ENCODE data around the gene TBC1D22A. TPM values are rescaled to one million over a fixed set of nuclear protein-coding genes. Genes with fewer than 3 reads are reported as not detected.
"Not testable (repeated sequence)": the region's sequence is repeated elsewhere in the genome, so short reads cannot be mapped to it uniquely, and the experiment has no call there.

TBC1D22A gene
- total and polyA plus RNA-seq, 2 experiments from 2014 or later: 15.3 to 19.8 TPM

- Histone ChIP-seq H4K20me1 (ENCODE audit: insufficient read depth, poor library complexity, severe bottlenecking) (peaks cover 90% of the 10 kb centered on the region), H3K27ac (peak overlapping the region; percentile 48), H3K4me3 (no peak overlapping the region), H3K9me3 (ENCODE audit: low read depth) (no peaks in the 10 kb centered on the region), H3K4me2 (peak overlapping the region; percentile 54), H3K79me2 (peaks cover 95% of the 10 kb centered on the region), H3K4me1 (ENCODE audit: insufficient read depth) (peaks cover 59% of the 10 kb centered on the region), H2AFZ (no peak overlapping the region), H3K9me2 (replicated peaks; ENCODE audit: insufficient read depth) (no peaks in the 10 kb centered on the region), H3K36me3 (replicated peaks; ENCODE audit: insufficient read depth, low read depth) (no peaks in the 10 kb centered on the region), H3K27me3 (no peaks in the 10 kb centered on the region)
- TF ChIP-seq EZH2phosphoT487 (IDR thresholded peaks at IDR 0.05; ENCODE audit: low read depth, severe bottlenecking, unreplicated experiment): no peak
- TF ChIP-seq, protein P1, sequence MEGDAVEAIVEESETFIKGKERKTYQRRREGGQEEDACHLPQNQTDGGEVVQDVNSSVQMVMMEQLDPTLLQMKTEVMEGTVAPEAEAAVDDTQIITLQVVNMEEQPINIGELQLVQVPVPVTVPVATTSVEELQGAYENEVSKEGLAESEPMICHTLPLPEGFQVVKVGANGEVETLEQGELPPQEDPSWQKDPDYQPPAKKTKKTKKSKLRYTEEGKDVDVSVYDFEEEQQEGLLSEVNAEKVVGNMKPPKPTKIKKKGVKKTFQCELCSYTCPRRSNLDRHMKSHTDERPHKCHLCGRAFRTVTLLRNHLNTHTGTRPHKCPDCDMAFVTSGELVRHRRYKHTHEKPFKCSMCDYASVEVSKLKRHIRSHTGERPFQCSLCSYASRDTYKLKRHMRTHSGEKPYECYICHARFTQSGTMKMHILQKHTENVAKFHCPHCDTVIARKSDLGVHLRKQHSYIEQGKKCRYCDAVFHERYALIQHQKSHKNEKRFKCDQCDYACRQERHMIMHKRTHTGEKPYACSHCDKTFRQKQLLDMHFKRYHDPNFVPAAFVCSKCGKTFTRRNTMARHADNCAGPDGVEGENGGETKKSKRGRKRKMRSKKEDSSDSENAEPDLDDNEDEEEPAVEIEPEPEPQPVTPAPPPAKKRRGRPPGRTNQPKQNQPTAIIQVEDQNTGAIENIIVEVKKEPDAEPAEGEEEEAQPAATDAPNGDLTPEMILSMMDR (IDR thresholded peaks at IDR 0.05; ENCODE audit: poor library complexity): no peak
- no peak for TF ChIP-seq EZH2 (IDR thresholded peaks at IDR 0.05; ENCODE audit: borderline replicate concordance)
- WGBS (ENCODE audit: low lambda C conversion rate, missing lambda C conversion rate): 93% methylated on average over 14 of the region's 14 CpGs
- DNase-seq (ENCODE audit: low spot score): no peak
Measured at GRCh38 chr22:46732041-46732379, 30.4 kb upstream of the TBC1D22A start.

GRCh38 chr22:46732513-46732912, 29.9 kb upstream of the TBC1D22A start:
- peaks cover 57% of the 10 kb centered on the region for H3K4me1 ChIP-seq (ENCODE audit: insufficient read depth)
- H3K27ac ChIP-seq: no peak overlapping the region
- 90% methylated on average over 7 of the region's 7 CpGs for WGBS (ENCODE audit: low lambda C conversion rate, missing lambda C conversion rate)
- no peaks in the 10 kb centered on the region for H3K9me3 ChIP-seq (ENCODE audit: low read depth)
- no peak for TF ChIP-seq EZH2phosphoT487 (IDR thresholded peaks at IDR 0.05; ENCODE audit: low read depth, severe bottlenecking, unreplicated experiment)
- no peak for TF ChIP-seq EZH2 (IDR thresholded peaks at IDR 0.05; ENCODE audit: borderline replicate concordance)
- TF ChIP-seq, protein P1 (IDR thresholded peaks at IDR 0.05; ENCODE audit: poor library complexity): no peak
- H2AFZ ChIP-seq: no peak overlapping the region
- peaks cover 95% of the 10 kb centered on the region for H3K79me2 ChIP-seq
- H3K9me2 ChIP-seq (replicated peaks; ENCODE audit: insufficient read depth): no peaks in the 10 kb centered on the region
- no peak for DNase-seq (ENCODE audit: low spot score)
- no peaks in the 10 kb centered on the region for H3K27me3 ChIP-seq
- H3K4me3 ChIP-seq: no peak overlapping the region
- no peak overlapping the region for H3K4me2 ChIP-seq
- no peaks in the 10 kb centered on the region for H3K36me3 ChIP-seq (replicated peaks; ENCODE audit: insufficient read depth, low read depth)
- H4K20me1 ChIP-seq (ENCODE audit: insufficient read depth, poor library complexity, severe bottlenecking): peaks cover 90% of the 10 kb centered on the region

GRCh38 chr22:46734213-46734722, 28.2 kb upstream of the TBC1D22A start:
- not testable (repeated sequence) for DNase-seq (ENCODE audit: low spot score); H3K27me3 ChIP-seq; H3K9me2 ChIP-seq (replicated peaks; ENCODE audit: insufficient read depth); H2AFZ ChIP-seq; H3K4me3 ChIP-seq; H3K36me3 ChIP-seq (replicated peaks; ENCODE audit: insufficient read depth, low read depth); H3K9me3 ChIP-seq (ENCODE audit: low read depth)
- H3K4me2 ChIP-seq: peak overlapping the region; percentile 92
- peaks cover 78% of the 10 kb centered on the region for H4K20me1 ChIP-seq (ENCODE audit: insufficient read depth, poor library complexity, severe bottlenecking)
- H3K4me1 ChIP-seq (ENCODE audit: insufficient read depth): peaks cover 54% of the 10 kb centered on the region
- 45% methylated on average over 12 of the region's 12 CpGs for WGBS (ENCODE audit: low lambda C conversion rate, missing lambda C conversion rate)
- peak overlapping the region; percentile 1 for H3K27ac ChIP-seq
- peaks cover 86% of the 10 kb centered on the region for H3K79me2 ChIP-seq

DNA sequence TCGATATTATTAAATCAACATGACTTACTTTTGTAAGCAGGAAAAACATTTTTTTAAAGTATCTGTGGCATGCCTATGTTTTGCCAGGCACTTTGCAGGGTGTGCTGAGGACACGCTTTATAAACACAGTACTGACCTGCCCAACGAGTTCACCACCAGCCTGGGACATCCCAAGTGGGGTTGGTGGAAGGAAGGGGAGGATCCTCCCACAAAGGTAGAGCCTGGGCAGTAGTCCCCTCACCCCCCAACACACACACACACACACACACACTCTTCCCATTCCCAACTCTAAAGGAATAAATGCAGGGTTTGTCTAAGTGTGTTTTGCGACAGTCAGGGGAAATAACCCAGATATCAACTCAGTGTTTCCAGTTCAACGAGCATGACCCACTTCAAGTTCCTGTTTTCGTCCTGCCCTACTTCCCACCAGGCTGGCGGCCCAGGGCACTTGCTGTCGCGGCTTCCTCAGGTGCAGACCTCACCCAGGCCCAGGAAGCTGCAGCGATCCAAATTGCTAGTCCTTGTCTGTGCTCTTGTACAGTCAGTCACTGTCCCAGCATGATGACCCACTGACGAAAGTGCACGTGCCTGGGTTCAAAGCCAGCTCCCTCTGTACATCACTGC, 27.5 kb upstream of the TBC1D22A start:
- H3K9me3 ChIP-seq (ENCODE audit: low read depth): no peaks in the 10 kb centered on the region
- no peak overlapping the region for H3K4me3 ChIP-seq
- H3K27me3 ChIP-seq: no peaks in the 10 kb centered on the region
- H3K27ac ChIP-seq: peak overlapping the region; percentile 1
- TF ChIP-seq, protein P1 (IDR thresholded peaks at IDR 0.05; ENCODE audit: poor library complexity): no peak
- TF ChIP-seq EZH2 (IDR thresholded peaks at IDR 0.05; ENCODE audit: borderline replicate concordance) (no peak), EZH2phosphoT487 (IDR thresholded peaks at IDR 0.05; ENCODE audit: low read depth, severe bottlenecking, unreplicated experiment) (no peak)
- H3K79me2 ChIP-seq: peaks cover 87% of the 10 kb centered on the region
- peak; percentile 7 for DNase-seq (ENCODE audit: low spot score)
- WGBS (ENCODE audit: low lambda C conversion rate, missing lambda C conversion rate): 72% methylated on average over 12 of the region's 12 CpGs
- peaks cover 74% of the 10 kb centered on the region for H4K20me1 ChIP-seq (ENCODE audit: insufficient read depth, poor library complexity, severe bottlenecking)
- peak overlapping the region; percentile 92 for H3K4me2 ChIP-seq
- H3K9me2 ChIP-seq (replicated peaks; ENCODE audit: insufficient read depth): no peaks in the 10 kb centered on the region
- no peaks in the 10 kb centered on the region for H3K36me3 ChIP-seq (replicated peaks; ENCODE audit: insufficient read depth, low read depth)
- H3K4me1 ChIP-seq (ENCODE audit: insufficient read depth): peaks cover 61% of the 10 kb centered on the region
- no peak overlapping the region for H2AFZ ChIP-seq
